K562 (cell line): Measurements from ENCODE around the gene AP3M1. TPM values are rescaled to one million over a fixed set of nuclear protein-coding genes. Genes with fewer than 3 reads are reported as not detected.
A peak's percentile ranks its signal among the peaks of the same experiment; 100 is the strongest.

Source experiments
- ATAC-seq: fragments of 200-7000 bp; cut with Tn5 transposase; 3 replicates; pipeline ENCODE4 v1.9.1; 2020; ENCODE audit warnings: moderate library complexity
- BruUV-seq: library from RNA; stranded (reverse); fragments of 400-500 nt; replicated peaks from 2 replicates; lab custom pipeline; 2021; lab: Mats Ljungman, UMichigan
- CTCF ChIA-PET: fragments of 300-600 bp; formaldehyde crosslinking; extraction: SDS; loops from one replicate; lab custom pipeline; 2021; ENCODE audit warnings: low intra/inter-chr PET ratio; lab: Yijun Ruan, JAX
- POLR2A ChIA-PET: fragments of 300-600, 350-650 bp; sonication (Branson Sonifier 250); formaldehyde crosslinking; extraction: SDS; loops from one replicate; lab custom pipeline; 2021; ENCODE audit warnings: antibody characterized with exemption, inconsistent platforms; lab: Yijun Ruan, JAX
- DNase-seq, 4 experiments: peaks; one replicate each; pipeline versions ENCODE4 v3.0.0 to v3.0.0-alpha.2; 2011 to 2018; ENCODE audit warnings: low spot score in 3 of 4, mixed read lengths in 3 of 4; ENCODE audit errors: extremely low read depth in 1 of 4
- FAIRE-seq: peaks from 2 replicates; lab custom pipeline; 2011; peaks lifted over from hg19 to GRCh38; lab: Jason Lieb, UNC
- H2AFZ ChIP-seq: 2 replicates; pipeline ENCODE4 v1.6.0; 2011; ENCODE audit warnings: low read depth, low read length, control low read depth, inconsistent platforms
- H3K27ac ChIP-seq: fragments of 200-600 bp; 3 replicates; pipeline ENCODE4 v1.8.0; 2011; ENCODE audit warnings: low read depth, mild to moderate bottlenecking, control low read depth, inconsistent platforms, low read length, moderate library complexity, mixed read lengths; ENCODE audit errors: extremely low read depth
- H3K27me3 ChIP-seq, 2 experiments: fragments of 300-600 bp in 1 of 2; 2 replicates in 1 of 2; 3 replicates in 1 of 2; pipeline versions ENCODE4 v1.6.0 to v1.8.0; 2011; ENCODE audit warnings: inconsistent platforms in 2 of 2, low read length in 2 of 2, mild to moderate bottlenecking in 1 of 2, mixed read lengths in 1 of 2, moderate library complexity in 1 of 2; ENCODE audit not compliant: control insufficient read depth in 2 of 2, insufficient read depth in 2 of 2
- H3K36me3 ChIP-seq: fragments of 300-600 bp; 3 replicates; pipeline ENCODE4 v1.8.0; 2011; ENCODE audit warnings: mild to moderate bottlenecking, low read length, inconsistent platforms; ENCODE audit not compliant: control insufficient read depth, insufficient read depth
- H3K4me1 ChIP-seq, 2 experiments: fragments of 200-600 bp in 1 of 2; replicated peaks in 1 of 2; 2 replicates in 1 of 2; 3 replicates in 1 of 2; pipeline versions ENCODE4 v1.5.1 to v1.8.0; 2011; ENCODE audit warnings: inconsistent platforms in 2 of 2, low read length in 2 of 2, mild to moderate bottlenecking in 1 of 2, mixed read lengths in 1 of 2, moderate library complexity in 1 of 2; ENCODE audit not compliant: control insufficient read depth in 2 of 2, insufficient read depth in 2 of 2
- H3K4me2 ChIP-seq: 2 replicates; pipeline ENCODE4 v1.6.1; 2011; ENCODE audit warnings: low read length, control low read depth, inconsistent platforms, mixed read lengths; ENCODE audit not compliant: insufficient read depth
- H3K4me3 ChIP-seq: fragments of 200-600 bp; sonication (generic), shearing (Covaris generic); 2 replicates; pipeline ENCODE4 v1.5.1; 2016; ENCODE audit warnings: control low read depth, inconsistent platforms
- H3K79me2 ChIP-seq: fragments of 200-600 bp; 3 replicates; pipeline ENCODE4 v1.8.0; 2011; ENCODE audit warnings: low read length, inconsistent platforms; ENCODE audit not compliant: control insufficient read depth, insufficient read depth
- H3K9ac ChIP-seq, 2 experiments: 2 replicates each; pipeline versions ENCODE4 v1.6.0 to v1.6.1; 2011; ENCODE audit warnings: low read depth in 2 of 2, low read length in 2 of 2, control low read depth in 1 of 2, inconsistent platforms in 1 of 2, mild to moderate bottlenecking in 1 of 2, mixed read lengths in 1 of 2; ENCODE audit not compliant: insufficient read depth in 1 of 2
- H3K9me1 ChIP-seq: one replicate; pipeline ENCODE4 v1.6.0; 2011; ENCODE audit warnings: inconsistent platforms, mild to moderate bottlenecking, low read length, moderate library complexity; ENCODE audit not compliant: control insufficient read depth, insufficient read depth
- H3K9me3 ChIP-seq: replicated peaks from 2 replicates; pipeline ENCODE4 v1.5.1; 2011; ENCODE audit warnings: low read depth, low read length, inconsistent platforms; ENCODE audit not compliant: control insufficient read depth, insufficient read depth
- H4K20me1 ChIP-seq: replicated peaks from 2 replicates; pipeline ENCODE4 v1.6.1; 2011; ENCODE audit warnings: low read length, inconsistent platforms, mixed read lengths; ENCODE audit not compliant: control insufficient read depth, insufficient read depth
- C11orf30 ChIP-seq: fragments of 450-650 bp; IDR thresholded peaks from 2 replicates; pipeline ENCODE4 v1.6.1; 2016; ENCODE audit warnings: low read depth, mild to moderate bottlenecking
- MEIS2 ChIP-seq: fragments of 450-650 bp; IDR thresholded peaks from 2 replicates; pipeline ENCODE4 v1.6.1; 2014; ENCODE audit warnings: mild to moderate bottlenecking; ENCODE audit not compliant: partially characterized antibody
- SRSF7 ChIP-seq: fragments of 200-400 bp; formaldehyde crosslinking; optimal IDR thresholded peaks from 2 replicates; pipeline ENCODE3; 2017; ENCODE audit warnings: mild to moderate bottlenecking, low read depth, low read length
- TFE3 ChIP-seq: fragments of 450-650 bp; formaldehyde crosslinking; IDR thresholded peaks from 2 replicates; pipeline ENCODE4 v1.4.0; 2020; ENCODE audit warnings: mild to moderate bottlenecking, mixed read lengths
- THRA ChIP-seq: fragments of 450-650 bp; IDR thresholded peaks from 2 replicates; pipeline ENCODE4 v1.6.1; 2017; ENCODE audit warnings: mild to moderate bottlenecking, moderate library complexity
- U2AF2 ChIP-seq: fragments of 200-400 bp; formaldehyde crosslinking; optimal IDR thresholded peaks from 2 replicates; pipeline ENCODE3; 2017; ENCODE audit warnings: low read depth, mild to moderate bottlenecking, low read length
- ZNF316 ChIP-seq: fragments of 450-650 bp; IDR thresholded peaks from 2 replicates; pipeline ENCODE4 v1.6.1; 2016
- WGBS: fragments of 100-300 bp; shearing (Covaris generic); methylation state at CpG from one replicate; pipeline ENCODE4 v1.1.6; 2016; ENCODE audit warnings: low coverage, mixed read lengths; ENCODE audit not compliant: insufficient coverage; ENCODE audit errors: missing lambda C conversion rate; 5-methylcytosine and 5-hydroxymethylcytosine counted together
- in situ Hi-C: fragments of 300-500 bp; cut with MboI; formaldehyde crosslinking; loops from 4 replicates; pipeline ENCODE4 v1.15.0; 2018; ENCODE audit warnings: inconsistent platforms, mixed read lengths
- intact Hi-C: fragments of 100-400 bp; cut with micrococcal nuclease; formaldehyde crosslinking; loops from 2 replicates; pipeline ENCODE4 v1.14.2; 2022
- polyA plus RNA-seq, 8 experiments: library from polyadenylated mRNA; depleted of rRNA in 4 of 8; stranded (reverse) in 5 of 8; unstranded in 3 of 8; fragments of >200 nt; fragmentation: Nextera tagmentation in 2 of 8; fragmentation: Illumina TruSeq in 1 of 8; extraction: Ambion mirVana in 2 of 8; extraction: Trizol in 1 of 8; gene quantifications; 2 replicates each; pipeline versions ENCODE4 v1.2.1 to v1.2.3, GENCODE V29; 2011 to 2014; ENCODE audit warnings: inconsistent platforms in 1 of 8, missing spikeins in 1 of 8
- total RNA-seq, 7 experiments: library from RNA; depleted of rRNA in 6 of 7; stranded (reverse); fragments of >200 nt in 6 of 7; fragmentation: Illumina TruSeq in 2 of 7; extraction: Trizol in 2 of 7; gene quantifications; 2 replicates each; pipeline versions ENCODE4 v1.2.1 to v1.2.3, GENCODE V29; 2011 to 2021; ENCODE audit warnings: low replicate concordance in 1 of 7

Gene AP3M1
- total and polyA plus RNA-seq, 9 of the 15 experiments (the other 6 are each of a cell fraction or from before 2014, with no cell fraction given): 44.3 to 135 (median 67.6) TPM

GRCh38 chr10:74075906-74076305, 74.7 kb downstream of the AP3M1 start:
- in situ Hi-C loops: no loop called here
- 76% methylated on average over 5 of the region's 5 CpGs for WGBS
- no TSS peak for BruUV-seq
- Histone ChIP-seq H3K79me2 (no peaks in the 10 kb centered on the region; the same call in 2 of the 3 replicates), H3K27ac (no peak overlapping the region), H3K4me1 (peaks cover 0 to 15% of the 10 kb centered on the region in 2 experiments; a peak in 1 of 5 replicates), H3K9me1 (no peaks in the 10 kb centered on the region), H3K4me2 (no peak overlapping the region), H3K27me3 (no peaks in the 10 kb centered on the region), H3K9ac (no peak overlapping the region), H3K36me3 (peaks cover 71% of the 10 kb centered on the region), H3K9me3 (no peaks in the 10 kb centered on the region), H3K4me3 (no peak overlapping the region), H4K20me1 (no peaks in the 10 kb centered on the region), H2AFZ (no peak overlapping the region)
- 0 out of 2 replicates have a peak, but pooled peaks have one; percentile 12 for TF ChIP-seq ZNF316
- TF ChIP-seq C11orf30: 0 out of 2 replicates have a peak, but pooled peaks have one; percentile 7
- TF ChIP-seq SRSF7: no peak
- DNase-seq: no peak
- CTCF ChIA-PET: no interaction called here
- POLR2A ChIA-PET: interaction anchor here (1.0 to 3.4 kb wide), 5 partner anchors 10 to 26 kb away, joined by 3 to 16 read pairs (median 3); no protein-coding TSS in a partner anchor
- no peak for FAIRE-seq
- no peak for ATAC-seq
- intact Hi-C loops: no loop called here

- no peak overlapping the region for H3K4me2 ChIP-seq
- H4K20me1 ChIP-seq: 0 out of 2 replicates have a peak, but pooled peaks cover 5% of the 10 kb centered on the region
- no peak overlapping the region for H3K27ac ChIP-seq
- H3K79me2 ChIP-seq: peaks cover 23% of the 10 kb centered on the region; the same call in 2 of the 3 replicates
- BruUV-seq: no TSS peak
- DNase-seq (no peak), FAIRE-seq (no peak), ATAC-seq (no peak)
- H3K9ac ChIP-seq: no peak overlapping the region
- ChIA-PET CTCF (no interaction called here), POLR2A (interaction anchor here (1.3 kb wide), 1 partner anchor 21 kb away, joined by 5 read pairs; no protein-coding TSS in a partner anchor)
- 84% methylated on average over 6 of the region's 6 CpGs for WGBS
- no peak overlapping the region for H2AFZ ChIP-seq
- H3K36me3 ChIP-seq: peaks cover 70% of the 10 kb centered on the region
- no peak overlapping the region for H3K4me3 ChIP-seq
- TF ChIP-seq U2AF2 (no peak), TFE3 (CRISPR knock-in tag) (no peak), MEIS2 (peak; percentile 6), THRA (no peak)
- H3K9me3 ChIP-seq: no peaks in the 10 kb centered on the region
- H3K4me1 ChIP-seq: peaks cover 2 to 5% of the 10 kb centered on the region in 2 experiments; a peak in 4 of 5 replicates
- no peaks in the 10 kb centered on the region for H3K9me1 ChIP-seq
- no peaks in the 10 kb centered on the region for H3K27me3 ChIP-seq
- intact Hi-C loops: no loop called here
- in situ Hi-C loops: no loop called here
Measured at GRCh38 chr10:74072503-74072902, 78.1 kb downstream of the AP3M1 start.
